H1 (cell line): ENCODE data around the gene POLR1D. TPM values are rescaled to one million over a fixed set of nuclear protein-coding genes. Genes with fewer than 3 reads are reported as not detected.

Source experiments
- CTCF ChIA-PET: fragments of 300-600 bp; sonication (Branson Sonifier 250); formaldehyde crosslinking; loops from one replicate; lab custom pipeline; 2021; ENCODE audit not compliant: partially characterized antibody; lab: Charles Lee
- POLR2A ChIA-PET: fragments of 300-600 bp; sonication (Branson Sonifier 250); formaldehyde crosslinking; loops from one replicate; lab custom pipeline; 2021; ENCODE audit warnings: inconsistent platforms; ENCODE audit not compliant: partially characterized antibody; lab: Charles Lee
- DNase-seq, 2 experiments: peaks; one replicate each; pipeline versions ENCODE4 v3.0.0 to v3.0.0-alpha.2; 2010 to 2022; ENCODE audit warnings: low spot score in 2 of 2, low read depth in 1 of 2, mixed read lengths in 1 of 2
- FAIRE-seq: peaks from 2 replicates; lab custom pipeline; 2011; peaks lifted over from hg19 to GRCh38; lab: Jason Lieb, UNC
- H2AFZ ChIP-seq: 2 replicates; pipeline ENCODE4 v1.8.1; 2012; ENCODE audit warnings: low read length, inconsistent platforms
- H2AK5ac ChIP-seq: 2 replicates; pipeline ENCODE4 v1.6.1; 2013; ENCODE audit warnings: low read depth, low read length
- H2BK120ac ChIP-seq: replicated peaks from 2 replicates; pipeline ENCODE3; 2013; ENCODE audit warnings: low read depth, low read length, inconsistent platforms
- H2BK12ac ChIP-seq: 2 replicates; pipeline ENCODE4 v1.6.1; 2013; ENCODE audit warnings: low read depth, low read length
- H2BK15ac ChIP-seq: 2 replicates; pipeline ENCODE4 v1.6.1; 2013; ENCODE audit warnings: low read length
- H2BK20ac ChIP-seq: 2 replicates; pipeline ENCODE4 v1.6.1; 2013; ENCODE audit warnings: low read length
- H2BK5ac ChIP-seq: 2 replicates; pipeline ENCODE4 v1.6.1; 2013; ENCODE audit warnings: low read depth, low read length
- H3K14ac ChIP-seq: 2 replicates; pipeline ENCODE4 v1.6.1; 2013; ENCODE audit warnings: inconsistent platforms; ENCODE audit not compliant: insufficient read length
- H3K18ac ChIP-seq: 2 replicates; pipeline ENCODE4 v1.6.1; 2013; ENCODE audit warnings: low read length; ENCODE audit errors: extremely low read depth
- H3K23ac ChIP-seq: 2 replicates; pipeline ENCODE4 v1.6.1; 2013; ENCODE audit warnings: inconsistent platforms; ENCODE audit not compliant: insufficient read length
- H3K23me2 ChIP-seq: 2 replicates; pipeline ENCODE4 v1.6.1; 2013; ENCODE audit warnings: low read depth, low read length
- H3K27ac ChIP-seq: 2 replicates; pipeline ENCODE4 v1.6.1; 2011; ENCODE audit warnings: low read depth, low read length, inconsistent platforms
- H3K27me3 ChIP-seq, 4 experiments: replicated peaks in 1 of 4; 1 replicate in 1 of 4; 2 replicates in 3 of 4; pipeline versions ENCODE4 v1.6.1 to v1.8.1; 2011 to 2013; ENCODE audit warnings: low read length in 3 of 4, mild to moderate bottlenecking in 3 of 4, inconsistent platforms in 2 of 4, mixed read lengths in 2 of 4, moderate library complexity in 1 of 4; ENCODE audit not compliant: control insufficient read depth in 3 of 4, insufficient read depth in 3 of 4; ENCODE audit errors: extremely low read depth in 1 of 4
- H3K36me3 ChIP-seq, 4 experiments: 2 replicates each; pipeline versions ENCODE4 v1.6.1 to v1.8.1; 2011 to 2013; ENCODE audit warnings: mild to moderate bottlenecking in 4 of 4, low read length in 3 of 4, moderate library complexity in 2 of 4, control low read depth in 1 of 4, inconsistent platforms in 1 of 4; ENCODE audit not compliant: insufficient read depth in 4 of 4, control insufficient read depth in 2 of 4
- H3K4ac ChIP-seq: replicated peaks from 2 replicates; pipeline ENCODE3; 2013; ENCODE audit warnings: low read length, low read depth, mixed read lengths, inconsistent platforms; ENCODE audit not compliant: insufficient read length
- H3K4me1 ChIP-seq, 4 experiments: replicated peaks in 1 of 4; 1 replicate in 1 of 4; 2 replicates in 3 of 4; pipeline versions ENCODE4 v1.6.1 to v1.8.1; 2011 to 2013; ENCODE audit warnings: low read length in 3 of 4, inconsistent platforms in 2 of 4, mixed read lengths in 1 of 4; ENCODE audit not compliant: insufficient read depth in 4 of 4, control insufficient read depth in 3 of 4
- H3K4me2 ChIP-seq, 2 experiments: 2 replicates each; pipeline versions ENCODE4 v1.6.1 to v1.8.1; 2011 to 2013; ENCODE audit warnings: low read depth in 2 of 2, low read length in 2 of 2, control low read depth in 1 of 2, inconsistent platforms in 1 of 2, mild to moderate bottlenecking in 1 of 2; ENCODE audit not compliant: insufficient read depth in 1 of 2
- H3K4me3 ChIP-seq, 4 experiments: fragments of 200-600, 300-600 bp in 1 of 4; sonication (generic), shearing (Covaris generic), sonication (Bioruptor Twin) in 1 of 4; 2 replicates each; pipeline versions ENCODE4 v1.5.1 to v1.8.1; 2011 to 2016; ENCODE audit warnings: low read length in 4 of 4, low read depth in 3 of 4, control low read depth in 2 of 4, inconsistent platforms in 2 of 4, mild to moderate bottlenecking in 2 of 4, mixed read lengths in 1 of 4, moderate library complexity in 1 of 4; ENCODE audit not compliant: insufficient read depth in 2 of 4; ENCODE audit errors: extremely low read depth in 1 of 4
- H3K56ac ChIP-seq: replicated peaks from 2 replicates; pipeline ENCODE3; 2013; ENCODE audit warnings: low read depth, mild to moderate bottlenecking, mixed read lengths, low read length, inconsistent platforms; ENCODE audit not compliant: insufficient read length
- H3K79me1 ChIP-seq: 2 replicates; pipeline ENCODE4 v1.6.1; 2013; ENCODE audit warnings: low read depth, low read length, control low read depth
- H3K79me2 ChIP-seq, 2 experiments: 2 replicates each; pipeline versions ENCODE4 v1.6.1 to v1.8.1; 2012 to 2013; ENCODE audit warnings: low read length in 2 of 2, mild to moderate bottlenecking in 2 of 2, inconsistent platforms in 1 of 2; ENCODE audit not compliant: insufficient read depth in 2 of 2, control insufficient read depth in 1 of 2
- H3K9ac ChIP-seq, 4 experiments: replicated peaks in 1 of 4; 1 replicate in 1 of 4; 2 replicates in 3 of 4; pipeline versions ENCODE4 v1.6.1 to v1.8.1; 2011 to 2013; ENCODE audit warnings: low read depth in 3 of 4, low read length in 3 of 4, control low read depth in 2 of 4, mild to moderate bottlenecking in 2 of 4, moderate library complexity in 2 of 4, inconsistent platforms in 1 of 4; ENCODE audit errors: extremely low read depth in 1 of 4
- H3K9me3 ChIP-seq, 2 experiments: 2 replicates each; pipeline versions ENCODE4 v1.6.1 to v1.8.1; 2012 to 2013; ENCODE audit warnings: mild to moderate bottlenecking in 2 of 2, moderate library complexity in 2 of 2, control low read depth in 1 of 2, inconsistent platforms in 1 of 2, low read depth in 1 of 2, low read length in 1 of 2, mixed read lengths in 1 of 2; ENCODE audit not compliant: insufficient read depth in 2 of 2
- H4K20me1 ChIP-seq, 2 experiments: replicated peaks in 1 of 2; 2 replicates each; pipeline versions ENCODE3 to v1.8.1; 2011 to 2013; ENCODE audit warnings: inconsistent platforms in 2 of 2, low read length in 2 of 2, mild to moderate bottlenecking in 1 of 2; ENCODE audit not compliant: insufficient read depth in 2 of 2, control insufficient read depth in 1 of 2
- H4K5ac ChIP-seq: 2 replicates; pipeline ENCODE4 v1.6.1; 2013; ENCODE audit warnings: low read length, low read depth, mixed read lengths, inconsistent platforms; ENCODE audit not compliant: insufficient read length
- H4K8ac ChIP-seq: 2 replicates; pipeline ENCODE4 v1.8.0; 2013; ENCODE audit warnings: mild to moderate bottlenecking, moderate library complexity, low read length, inconsistent platforms; ENCODE audit not compliant: insufficient read depth; ENCODE audit errors: extremely low read depth
- H4K91ac ChIP-seq: replicated peaks from 2 replicates; pipeline ENCODE3; 2013; ENCODE audit warnings: low read length, mixed read lengths, inconsistent platforms; ENCODE audit not compliant: insufficient read length
- CBX5 ChIP-seq: fragments of 300-800, 300-1000 bp; sonication (generic); IDR thresholded peaks from 2 replicates; pipeline ENCODE4 v1.7.1; 2016; ENCODE audit warnings: antibody characterized with exemption, low read length, low read depth
- HDAC2 ChIP-seq, 2 experiments: fragments of 300-600 bp in 1 of 2; sonication (generic) in 1 of 2; IDR thresholded peaks; 2 replicates each; pipeline ENCODE4 v1.6.1; 2011 to 2012; ENCODE audit warnings: low read depth in 2 of 2, low read length in 2 of 2, mild to moderate bottlenecking in 2 of 2, moderate library complexity in 2 of 2, borderline replicate concordance in 1 of 2, inconsistent platforms in 1 of 2
- KDM4A ChIP-seq: IDR thresholded peaks from one replicate; pipeline ENCODE4 v1.7.1; 2012; ENCODE audit warnings: low read depth, mild to moderate bottlenecking, moderate library complexity, low read length, inconsistent platforms; ENCODE audit not compliant: severe bottlenecking
- KDM5A ChIP-seq: fragments of 200-600 bp; IDR thresholded peaks from 2 replicates; pipeline ENCODE4 v1.7.1; 2012; ENCODE audit warnings: mild to moderate bottlenecking, low read length, inconsistent platforms, mixed read lengths
- NANOG ChIP-seq: IDR thresholded peaks from 2 replicates; pipeline ENCODE4 v1.6.1; 2011; ENCODE audit warnings: low read length, low read depth, mild to moderate bottlenecking, inconsistent platforms; ENCODE audit not compliant: insufficient read depth, poor library complexity, severe bottlenecking
- POLR2AphosphoS5 ChIP-seq: IDR thresholded peaks from 2 replicates; pipeline ENCODE4 v1.6.1; 2011; ENCODE audit warnings: low read depth, low read length
- SIX5 ChIP-seq: IDR thresholded peaks from 2 replicates; pipeline ENCODE4 v1.6.1; 2011; ENCODE audit warnings: mild to moderate bottlenecking, low read depth, low read length
- TCF12 ChIP-seq: IDR thresholded peaks from 2 replicates; pipeline ENCODE4 v1.6.1; 2011; ENCODE audit warnings: low read depth, mild to moderate bottlenecking, low read length
- ZNF274 ChIP-seq: IDR thresholded peaks from 2 replicates; pipeline ENCODE4 v1.7.0; 2012; ENCODE audit warnings: low read length, borderline replicate concordance; ENCODE audit errors: extremely low read depth
- WGBS, 2 experiments: shearing (Covaris generic) in 1 of 2; methylation state at CpG; one replicate each; pipeline versions ENCODE4 v1.1.6 to v1.1.7; 2013 to 2015; ENCODE audit warnings: low lambda C conversion rate in 2 of 2, mixed read lengths in 2 of 2, inconsistent platforms in 1 of 2, low coverage in 1 of 2, missing lambda C conversion rate in 1 of 2; ENCODE audit not compliant: insufficient replicate concordance in 2 of 2, insufficient coverage in 1 of 2, insufficient read length in 1 of 2; ENCODE audit errors: extremely low coverage in 1 of 2, missing lambda C conversion rate in 1 of 2; 5-methylcytosine and 5-hydroxymethylcytosine counted together
- polyA plus RNA-seq, 7 experiments: library from polyadenylated mRNA; depleted of rRNA in 3 of 7; stranded (reverse) in 5 of 7; unstranded in 2 of 7; fragments of >200 nt in 5 of 7; fragments of 200-250 nt in 2 of 7; gene quantifications; 1 replicate in 5 of 7; 2 replicates in 1 of 7; 4 replicates in 1 of 7; pipeline versions ENCODE4 v1.2.1 to v1.2.3, GENCODE V29; 2011 to 2013; ENCODE audit warnings: missing spikeins in 2 of 7, mixed read lengths in 2 of 7
- total RNA-seq: library from RNA; stranded (reverse); fragmentation: NEBNext Ultra II Directional; extraction: Animal tissue kit (Norgen Biotek cat#: 25700); gene quantifications from 2 replicates; pipeline ENCODE4 v1.2.1, GENCODE V29; 2021
- TF ChIP-seq, protein P1 (sequence below): IDR thresholded peaks from 2 replicates; pipeline ENCODE4 v1.6.1; 2012; ENCODE audit warnings: low read length, inconsistent platforms

Gene POLR1D
- total and polyA plus RNA-seq, 2 of the 8 experiments (the other 6 are each of a cell fraction or from before 2014, with no cell fraction given), result 226 to 232 TPM

DNA sequence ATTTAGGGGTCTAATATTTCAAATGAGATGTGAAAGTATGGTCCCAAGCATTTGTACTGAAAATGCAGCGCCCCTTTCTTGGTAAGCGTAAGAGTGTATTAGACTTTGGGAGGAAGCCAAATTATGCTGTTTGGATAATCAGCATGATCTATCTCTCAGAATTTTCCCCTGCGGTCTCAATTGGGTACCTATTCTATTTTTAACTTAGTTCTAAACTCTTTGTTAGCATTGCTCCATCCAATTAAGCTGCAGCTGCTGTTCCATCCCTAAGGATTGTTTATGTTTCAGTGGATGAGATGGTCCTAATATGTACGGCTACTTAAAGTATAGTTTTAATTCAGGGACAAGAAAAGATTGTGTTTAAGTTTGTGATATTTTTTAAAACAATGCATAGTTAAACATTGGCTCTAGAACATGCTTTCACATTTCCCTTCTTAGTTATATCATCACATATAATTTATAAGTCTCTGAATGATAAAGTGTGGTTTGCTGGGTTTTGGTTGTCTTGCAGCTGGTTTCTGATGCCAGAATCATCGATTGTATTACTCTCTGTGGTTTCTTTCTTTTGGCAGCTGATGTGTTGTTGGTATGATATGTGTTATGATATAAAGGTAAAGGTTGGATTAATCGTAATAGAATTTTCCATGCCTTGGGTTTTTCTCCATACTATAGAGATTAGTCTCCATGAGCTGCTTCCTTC, 15.0 kb downstream of the POLR1D start:
- ChIA-PET POLR2A (interaction anchor here (6.5 kb wide), 1 partner anchor 13 kb away, joined by 26 read pairs; no protein-coding TSS in a partner anchor), CTCF (interaction anchor here (0.6 kb wide), 1 partner anchor 88 kb away, joined by 3 read pairs; no protein-coding TSS in a partner anchor)
- Histone ChIP-seq H3K14ac (no peak overlapping the region), H3K4me2 (no peak overlapping the region), H4K5ac (no peak overlapping the region), H2AFZ (no peak overlapping the region), H3K4me3 (no peak overlapping the region), H2AK5ac (no peak overlapping the region), H2BK20ac (no peak overlapping the region), H3K9ac (no peak overlapping the region), H3K56ac (no peak overlapping the region), H3K79me1 (peaks cover 10% of the 10 kb centered on the region), H3K23me2 (no peaks in the 10 kb centered on the region), H3K9me3 (no peaks in the 10 kb centered on the region), H4K91ac (no peak overlapping the region), H2BK5ac (no peak overlapping the region), H3K4me1 (no peaks in the 10 kb centered on the region), H3K27ac (no peak overlapping the region), H3K36me3 (peaks cover 3 to 13% (median 4%) of the 10 kb centered on the region in 4 experiments; a peak in 4 of 8 replicates), H3K18ac (no peak overlapping the region), H3K4ac (no peak overlapping the region), H3K23ac (no peak overlapping the region), H3K79me2 (peaks cover 2 to 67% of the 10 kb centered on the region in 2 experiments), H2BK15ac (no peak overlapping the region), H2BK120ac (no peak overlapping the region), H4K8ac (no peak overlapping the region), H2BK12ac (no peak overlapping the region), H3K27me3 (no peaks in the 10 kb centered on the region), H4K20me1 (peaks cover 3 to 8% of the 10 kb centered on the region in 2 experiments)
- no peak for FAIRE-seq
- DNase-seq, result no peak
- 94% methylated on average over 6 of the region's 6 CpGs; no CpG with 5 or more reads in 1 of the 2 experiments for WGBS, 2 experiments
- TF ChIP-seq KDM4A, result no peak
- TF ChIP-seq TCF12, result no peak
- TF ChIP-seq, protein P1, sequence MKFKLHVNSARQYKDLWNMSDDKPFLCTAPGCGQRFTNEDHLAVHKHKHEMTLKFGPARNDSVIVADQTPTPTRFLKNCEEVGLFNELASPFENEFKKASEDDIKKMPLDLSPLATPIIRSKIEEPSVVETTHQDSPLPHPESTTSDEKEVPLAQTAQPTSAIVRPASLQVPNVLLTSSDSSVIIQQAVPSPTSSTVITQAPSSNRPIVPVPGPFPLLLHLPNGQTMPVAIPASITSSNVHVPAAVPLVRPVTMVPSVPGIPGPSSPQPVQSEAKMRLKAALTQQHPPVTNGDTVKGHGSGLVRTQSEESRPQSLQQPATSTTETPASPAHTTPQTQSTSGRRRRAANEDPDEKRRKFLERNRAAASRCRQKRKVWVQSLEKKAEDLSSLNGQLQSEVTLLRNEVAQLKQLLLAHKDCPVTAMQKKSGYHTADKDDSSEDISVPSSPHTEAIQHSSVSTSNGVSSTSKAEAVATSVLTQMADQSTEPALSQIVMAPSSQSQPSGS, result no peak
- no peak for TF ChIP-seq NANOG
- no peak for TF ChIP-seq SIX5
- no peak for TF ChIP-seq CBX5
- TF ChIP-seq ZNF274, result no peak
- TF ChIP-seq POLR2AphosphoS5, result no peak
- no peak for TF ChIP-seq HDAC2 (IDR thresholded peaks at IDR 0.05; ENCODE audit: borderline replicate concordance in 1 of 2, low read depth in 2 of 2, low read length in 2 of 2)
- no peak for TF ChIP-seq KDM5A
